MM.1S (cell line): ENCODE data around the gene RASGRF2.

Experiments used
- DNase-seq: peaks from one replicate; pipeline ENCODE4 v3.0.0-alpha.2; 2015
- H2AFZ ChIP-seq: fragments of 300-600 bp; sonication (generic); 2 replicates; pipeline ENCODE4 v1.6.0; 2016; ENCODE audit warnings: antibody characterized with exemption, low read length
- H3F3A ChIP-seq: fragments of 300-600 bp; sonication (generic); 2 replicates; pipeline ENCODE4 v1.6.1; 2016; ENCODE audit warnings: mild to moderate bottlenecking, antibody characterized with exemption, low read length, moderate library complexity, mixed read lengths; ENCODE audit not compliant: insufficient read depth
- H3K27ac ChIP-seq: fragments of 300-600 bp; sonication (generic); 2 replicates; pipeline ENCODE4 v1.5.1; 2016; ENCODE audit warnings: mild to moderate bottlenecking, low read length
- H3K27me3 ChIP-seq: fragments of 300-600 bp; sonication (generic); replicated peaks from 2 replicates; pipeline ENCODE4 v1.6.0; 2016; ENCODE audit warnings: low read length; ENCODE audit not compliant: insufficient read depth
- H3K36me3 ChIP-seq: fragments of 300-600 bp; sonication (generic); replicated peaks from 2 replicates; pipeline ENCODE4 v1.6.1; 2016; ENCODE audit warnings: mild to moderate bottlenecking, low read length, mixed read lengths; ENCODE audit not compliant: insufficient read depth
- H3K4me1 ChIP-seq: fragments of 300-600 bp; sonication (generic); 2 replicates; pipeline ENCODE4 v1.6.1; 2016; ENCODE audit warnings: low read length, mixed read lengths
- H3K4me2 ChIP-seq: fragments of 300-600 bp; sonication (generic); 2 replicates; pipeline ENCODE4 v1.6.0; 2016; ENCODE audit warnings: low read depth, low read length
- H3K4me3 ChIP-seq: fragments of 300-600 bp; sonication (generic); 2 replicates; pipeline ENCODE4 v1.5.1; 2016; ENCODE audit warnings: low read length, mixed read lengths
- H3K79me2 ChIP-seq: fragments of 300-600 bp; sonication (generic); 2 replicates; pipeline ENCODE4 v1.6.1; 2016; ENCODE audit warnings: mixed run types, low read length, mixed read lengths
- H3K9ac ChIP-seq: fragments of 300-600 bp; sonication (generic); 2 replicates; pipeline ENCODE4 v1.6.1; 2016; ENCODE audit warnings: low read length, mixed read lengths
- H3K9me2 ChIP-seq: fragments of 300-600 bp; sonication (generic); replicated peaks from 2 replicates; pipeline ENCODE4 v1.6.1; 2016; ENCODE audit warnings: mild to moderate bottlenecking, low read length, mixed read lengths; ENCODE audit not compliant: insufficient read depth
- H3K9me3 ChIP-seq: fragments of 300-600 bp; sonication (generic); replicated peaks from 2 replicates; pipeline ENCODE4 v1.6.1; 2016; ENCODE audit warnings: mild to moderate bottlenecking, low read length, mixed read lengths; ENCODE audit not compliant: insufficient read depth
- H4K20me1 ChIP-seq: fragments of 300-600 bp; sonication (generic); 2 replicates; pipeline ENCODE4 v1.6.1; 2016; ENCODE audit warnings: mild to moderate bottlenecking, low read length, moderate library complexity, mixed read lengths; ENCODE audit not compliant: insufficient read depth
- EZH2 ChIP-seq: fragments of 300-600 bp; sonication (generic); optimal IDR thresholded peaks from 2 replicates; pipeline ENCODE3; 2017; ENCODE audit warnings: low read depth, mild to moderate bottlenecking, antibody characterized with exemption, low read length, mixed read lengths
- EZH2phosphoT487 ChIP-seq: fragments of 300-600 bp; sonication (generic); IDR thresholded peaks from 2 replicates; pipeline ENCODE4 v1.6.1; 2018; ENCODE audit warnings: antibody characterized with exemption, low read length
- TF ChIP-seq, protein P1 (sequence below): fragments of 300-600 bp; sonication (generic); IDR thresholded peaks from 2 replicates; pipeline ENCODE4 v1.5.1; 2016; ENCODE audit warnings: antibody characterized with exemption, low read length, mixed read lengths

Gene RASGRF2

DNA sequence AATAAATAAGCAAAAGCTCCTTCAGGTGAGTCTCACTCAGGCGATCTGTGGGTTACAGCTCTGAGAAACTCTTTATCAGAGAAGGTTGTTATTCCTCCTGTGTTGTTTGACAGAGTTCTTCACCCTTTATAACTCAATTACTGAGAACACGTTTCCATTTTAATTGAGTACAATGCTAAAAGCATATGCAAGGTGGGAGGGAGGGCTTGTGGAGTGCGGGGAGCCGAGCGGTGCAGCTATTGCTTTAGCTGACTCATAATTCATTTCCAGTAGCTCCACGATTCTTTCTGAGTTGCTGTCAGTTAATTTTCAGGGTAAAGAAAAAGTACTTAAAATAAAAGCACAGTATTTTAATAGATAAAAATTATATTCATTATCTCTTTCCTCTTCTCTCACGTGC lies 168.3 kb downstream of the RASGRF2 start:
- no peaks in the 10 kb centered on the region for H3K36me3 ChIP-seq
- H3K9ac ChIP-seq = no peak overlapping the region
- H3K4me3 ChIP-seq = no peak overlapping the region
- DNase-seq = no peak
- H3K27ac ChIP-seq = no peak overlapping the region
- H3F3A ChIP-seq = no peaks in the 10 kb centered on the region
- no peaks in the 10 kb centered on the region for H3K79me2 ChIP-seq
- no peaks in the 10 kb centered on the region for H3K27me3 ChIP-seq
- H4K20me1 ChIP-seq = no peaks in the 10 kb centered on the region
- no peak overlapping the region for H2AFZ ChIP-seq
- no peaks in the 10 kb centered on the region for H3K9me3 ChIP-seq
- H3K4me1 ChIP-seq = no peaks in the 10 kb centered on the region
- H3K4me2 ChIP-seq = no peak overlapping the region
- no peaks in the 10 kb centered on the region for H3K9me2 ChIP-seq
- TF ChIP-seq, protein P1, sequence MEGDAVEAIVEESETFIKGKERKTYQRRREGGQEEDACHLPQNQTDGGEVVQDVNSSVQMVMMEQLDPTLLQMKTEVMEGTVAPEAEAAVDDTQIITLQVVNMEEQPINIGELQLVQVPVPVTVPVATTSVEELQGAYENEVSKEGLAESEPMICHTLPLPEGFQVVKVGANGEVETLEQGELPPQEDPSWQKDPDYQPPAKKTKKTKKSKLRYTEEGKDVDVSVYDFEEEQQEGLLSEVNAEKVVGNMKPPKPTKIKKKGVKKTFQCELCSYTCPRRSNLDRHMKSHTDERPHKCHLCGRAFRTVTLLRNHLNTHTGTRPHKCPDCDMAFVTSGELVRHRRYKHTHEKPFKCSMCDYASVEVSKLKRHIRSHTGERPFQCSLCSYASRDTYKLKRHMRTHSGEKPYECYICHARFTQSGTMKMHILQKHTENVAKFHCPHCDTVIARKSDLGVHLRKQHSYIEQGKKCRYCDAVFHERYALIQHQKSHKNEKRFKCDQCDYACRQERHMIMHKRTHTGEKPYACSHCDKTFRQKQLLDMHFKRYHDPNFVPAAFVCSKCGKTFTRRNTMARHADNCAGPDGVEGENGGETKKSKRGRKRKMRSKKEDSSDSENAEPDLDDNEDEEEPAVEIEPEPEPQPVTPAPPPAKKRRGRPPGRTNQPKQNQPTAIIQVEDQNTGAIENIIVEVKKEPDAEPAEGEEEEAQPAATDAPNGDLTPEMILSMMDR = no peak
- TF ChIP-seq EZH2 = no peak
- TF ChIP-seq EZH2phosphoT487 = no peak

DNA sequence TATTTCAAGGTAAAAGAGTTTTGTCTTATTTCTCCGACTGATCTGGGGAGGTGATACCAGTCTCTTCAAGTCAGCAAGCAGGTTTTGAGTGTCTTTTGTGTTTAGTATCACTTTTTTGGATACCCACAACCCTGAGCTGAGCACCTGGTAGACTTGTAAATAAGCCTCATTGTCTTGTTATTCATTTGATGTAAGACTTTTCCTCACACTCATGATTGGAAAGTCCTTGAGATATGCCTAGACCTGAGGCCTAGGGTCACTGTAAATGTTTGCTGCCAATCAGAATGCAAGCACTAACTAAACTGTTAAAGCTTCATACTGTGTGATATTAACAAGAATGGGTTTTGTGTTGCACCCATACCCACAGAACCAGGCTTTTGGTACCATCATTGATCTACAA lies 172.2 kb downstream of the RASGRF2 start:
- Histone ChIP-seq H3K9ac (no peak overlapping the region), H3K27ac (no peak overlapping the region), H3K4me3 (no peak overlapping the region), H3K79me2 (no peaks in the 10 kb centered on the region), H3F3A (no peaks in the 10 kb centered on the region), H3K4me1 (no peaks in the 10 kb centered on the region), H2AFZ (no peak overlapping the region), H3K4me2 (no peak overlapping the region), H3K9me2 (no peaks in the 10 kb centered on the region), H3K27me3 (no peaks in the 10 kb centered on the region), H4K20me1 (no peaks in the 10 kb centered on the region), H3K36me3 (no peaks in the 10 kb centered on the region), H3K9me3 (no peaks in the 10 kb centered on the region)
- TF ChIP-seq EZH2 = no peak
- TF ChIP-seq, protein P1 = no peak
- DNase-seq = no peak

DNA sequence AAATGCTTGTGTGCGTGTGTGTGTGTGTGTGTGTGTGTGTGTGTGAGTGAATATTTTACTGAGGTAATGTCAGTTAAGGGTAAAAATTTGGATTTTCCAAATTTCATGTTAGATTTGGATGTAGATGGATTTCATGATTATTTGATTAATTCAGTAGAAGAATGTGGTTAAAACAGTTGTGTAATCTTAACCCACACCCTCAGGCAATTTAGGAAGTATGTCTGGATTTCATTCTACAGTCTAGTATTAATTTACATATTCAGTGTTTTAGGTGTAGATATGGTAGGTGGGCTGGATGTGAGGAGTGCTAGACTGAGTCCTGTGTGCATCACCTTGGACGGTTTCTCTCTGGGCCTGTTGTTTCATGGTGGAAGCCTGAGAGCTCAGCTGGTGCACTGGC lies 173.9 kb downstream of the RASGRF2 start:
- Histone ChIP-seq H3K9me2 (no peaks in the 10 kb centered on the region), H3K4me3 (no peak overlapping the region), H3K27me3 (no peaks in the 10 kb centered on the region), H3K9me3 (no peaks in the 10 kb centered on the region), H3K9ac (no peak overlapping the region), H4K20me1 (no peaks in the 10 kb centered on the region), H3F3A (no peaks in the 10 kb centered on the region), H2AFZ (no peak overlapping the region), H3K4me1 (no peaks in the 10 kb centered on the region), H3K79me2 (no peaks in the 10 kb centered on the region), H3K4me2 (no peak overlapping the region), H3K27ac (no peak overlapping the region), H3K36me3 (no peaks in the 10 kb centered on the region)
- no peak for TF ChIP-seq EZH2phosphoT487
- TF ChIP-seq EZH2 = no peak
- TF ChIP-seq, protein P1 = no peak
- no peak for DNase-seq

DNA sequence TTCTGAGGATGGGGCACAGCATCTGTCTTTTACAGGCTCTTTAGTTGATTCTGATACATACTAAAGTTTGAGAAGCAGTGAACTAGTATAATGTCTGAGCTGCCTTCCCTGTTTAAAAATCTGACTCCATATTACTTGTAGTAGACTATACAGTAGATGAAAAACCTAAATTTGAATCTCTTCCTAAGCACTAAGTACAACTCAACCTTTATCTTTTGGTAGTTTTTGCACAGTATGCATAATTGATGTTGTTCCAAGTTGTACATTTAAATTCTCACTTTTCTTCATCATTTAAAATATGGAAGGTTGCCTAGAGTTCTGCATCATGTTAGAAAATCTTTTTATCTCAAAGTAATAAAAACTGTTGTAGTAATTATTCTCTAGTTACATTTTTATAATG lies 174.4 kb downstream of the RASGRF2 start:
- Histone ChIP-seq H3K4me1 (no peaks in the 10 kb centered on the region), H3K27ac (no peak overlapping the region), H3F3A (no peaks in the 10 kb centered on the region), H3K36me3 (no peaks in the 10 kb centered on the region), H4K20me1 (no peaks in the 10 kb centered on the region), H3K27me3 (no peaks in the 10 kb centered on the region), H3K9ac (no peak overlapping the region), H3K79me2 (no peaks in the 10 kb centered on the region), H2AFZ (no peak overlapping the region), H3K4me3 (no peak overlapping the region), H3K4me2 (no peak overlapping the region), H3K9me2 (no peaks in the 10 kb centered on the region), H3K9me3 (no peaks in the 10 kb centered on the region)
- DNase-seq = no peak
- TF ChIP-seq, protein P1 = no peak
- TF ChIP-seq EZH2 = no peak
- TF ChIP-seq EZH2phosphoT487 = no peak
